Activated naive CD4-positive, alpha-beta T cell treated with anti-CD3 and anti-CD28 coated beads, Interleukin-2, amount 50 U/mL, for 24 hours (primary cell): ENCODE measurements around the gene APEX2.

ENCODE experiments used
- H3K27ac Mint-ChIP-seq: one replicate; pipeline ENCODE4 v1.8.0; 2021; ENCODE audit warnings: mild to moderate bottlenecking, mixed read lengths
- H3K27me3 Mint-ChIP-seq: one replicate; pipeline ENCODE4 v1.8.0; 2021; ENCODE audit warnings: mixed read lengths
- H3K36me3 Mint-ChIP-seq: one replicate; pipeline ENCODE4 v1.8.0; 2021; ENCODE audit warnings: mixed read lengths
- H3K4me1 Mint-ChIP-seq: one replicate; pipeline ENCODE4 v1.8.0; 2021; ENCODE audit warnings: mixed read lengths
- H3K4me3 Mint-ChIP-seq: one replicate; pipeline ENCODE4 v1.8.0; 2021; ENCODE audit warnings: mild to moderate bottlenecking, mixed read lengths
- H3K9me3 Mint-ChIP-seq: one replicate; pipeline ENCODE4 v1.8.0; 2021; ENCODE audit warnings: mixed read lengths

APEX2 gene

DNA sequence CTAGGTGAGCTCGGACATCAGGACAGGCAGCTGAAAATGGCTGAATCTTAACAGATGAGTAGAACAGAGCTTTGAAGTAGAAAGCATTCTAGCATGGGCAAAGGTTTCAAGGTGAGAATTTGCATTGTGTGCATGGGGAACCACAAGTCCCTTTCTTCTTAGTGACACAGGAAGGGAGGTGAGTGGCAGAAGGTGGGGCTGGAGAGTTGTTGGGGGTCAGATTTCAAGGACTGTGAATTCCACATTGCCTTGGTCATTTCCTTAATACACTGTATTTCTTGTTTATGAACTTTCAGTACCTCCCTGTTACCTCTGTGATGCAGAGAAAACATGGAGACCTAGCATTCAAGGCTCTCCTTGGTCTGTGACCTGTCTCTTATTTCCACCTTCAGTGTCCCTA, 4.1 kb downstream of the APEX2 start:
- Mint-ChIP-seq H3K27me3 (no peaks in the 10 kb centered on the region), H3K4me1 (peaks cover 43% of the 10 kb centered on the region), H3K36me3 (peaks cover 14% of the 10 kb centered on the region), H3K4me3 (no peak overlapping the region), H3K9me3 (no peaks in the 10 kb centered on the region), H3K27ac (no peak overlapping the region)

GRCh38 chrX:55005256-55005655, 5.1 kb downstream of the APEX2 start:
- Mint-ChIP-seq H3K36me3 (peaks cover 14% of the 10 kb centered on the region), H3K27me3 (no peaks in the 10 kb centered on the region), H3K9me3 (no peaks in the 10 kb centered on the region), H3K27ac (no peak overlapping the region), H3K4me1 (peaks cover 43% of the 10 kb centered on the region), H3K4me3 (no peak overlapping the region)

GRCh38 chrX:55006827-55007621, 6.9 kb downstream of the APEX2 start:
- H3K4me3 Mint-ChIP-seq = no peak overlapping the region
- H3K27ac Mint-ChIP-seq = no peak overlapping the region
- H3K9me3 Mint-ChIP-seq = no peaks in the 10 kb centered on the region
- H3K27me3 Mint-ChIP-seq = no peaks in the 10 kb centered on the region
- peaks cover 14% of the 10 kb centered on the region for H3K36me3 Mint-ChIP-seq
- H3K4me1 Mint-ChIP-seq = peaks cover 30% of the 10 kb centered on the region

DNA sequence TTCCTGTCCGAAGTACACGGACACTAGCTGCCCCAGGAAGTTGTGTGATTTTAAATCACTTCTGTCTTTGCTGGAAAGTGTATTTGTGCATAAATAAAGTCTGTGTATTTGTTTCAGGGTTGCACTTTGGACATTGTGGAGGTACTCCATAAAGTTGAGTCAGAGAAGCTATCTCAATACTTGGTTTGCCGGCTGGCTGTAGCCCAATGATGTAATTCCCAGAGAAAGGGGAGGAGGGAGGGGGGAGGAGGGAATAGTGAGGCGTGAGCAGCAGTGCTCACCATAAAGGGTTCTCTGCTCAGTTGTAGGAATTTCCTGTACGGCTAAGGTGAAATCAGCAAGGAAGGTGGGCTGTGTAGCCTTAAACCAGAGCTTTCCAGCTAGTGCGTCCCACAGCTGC, 7.5 kb downstream of the APEX2 start:
- H3K9me3 Mint-ChIP-seq = no peaks in the 10 kb centered on the region
- H3K4me1 Mint-ChIP-seq = peaks cover 24% of the 10 kb centered on the region
- no peak overlapping the region for H3K4me3 Mint-ChIP-seq
- H3K27me3 Mint-ChIP-seq = no peaks in the 10 kb centered on the region
- no peak overlapping the region for H3K27ac Mint-ChIP-seq
- H3K36me3 Mint-ChIP-seq = peaks cover 14% of the 10 kb centered on the region

GRCh38 chrX:55008571-55009358, 8.6 kb downstream of the APEX2 start:
- Mint-ChIP-seq H3K27ac (no peak overlapping the region), H3K4me1 (peaks cover 15% of the 10 kb centered on the region), H3K4me3 (no peak overlapping the region), H3K36me3 (peaks cover 11% of the 10 kb centered on the region), H3K27me3 (no peaks in the 10 kb centered on the region), H3K9me3 (no peaks in the 10 kb centered on the region)

DNA sequence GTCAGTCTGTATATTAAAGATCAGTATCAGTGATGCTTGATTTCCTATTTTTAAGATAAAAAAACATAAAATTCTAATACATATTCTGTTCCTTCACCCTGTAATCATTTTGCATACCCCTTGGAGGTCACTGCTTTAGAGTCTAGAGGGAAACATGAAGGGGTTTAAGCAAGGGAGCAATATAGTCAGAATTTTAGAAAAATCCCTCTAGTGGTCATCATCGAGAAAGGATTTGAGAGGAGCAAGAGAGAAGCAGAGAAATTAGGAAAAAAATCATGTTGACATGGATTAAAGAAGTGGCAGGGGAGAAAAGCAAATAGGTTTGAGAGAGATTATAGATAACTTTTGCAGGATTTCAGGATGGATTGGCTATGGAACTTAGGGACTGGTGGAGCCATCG, 11.1 kb downstream of the APEX2 start:
- Mint-ChIP-seq H3K4me3 (no peak overlapping the region), H3K9me3 (no peaks in the 10 kb centered on the region), H3K4me1 (peaks cover 4% of the 10 kb centered on the region)

DNA sequence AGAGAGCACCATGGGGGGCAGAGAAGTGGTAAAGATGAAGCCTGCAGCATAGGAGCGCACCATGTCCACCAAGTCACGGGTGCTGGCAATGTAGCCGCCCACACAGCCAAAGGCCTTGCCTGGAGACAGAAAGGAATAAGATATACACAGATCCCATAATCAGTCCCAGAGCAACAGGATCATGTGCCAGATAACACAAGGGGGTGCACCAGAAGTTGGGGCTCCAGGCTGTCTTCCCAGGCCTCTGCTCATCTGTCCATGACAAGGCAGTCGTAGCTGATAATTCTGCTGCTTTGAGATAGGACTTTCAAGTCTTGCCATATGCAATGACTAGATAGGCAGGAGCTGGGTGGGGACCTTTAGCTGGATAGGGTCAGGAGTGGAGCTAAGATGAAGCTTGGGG, 14.7 kb downstream of the APEX2 start:
- no peaks in the 10 kb centered on the region for H3K36me3 Mint-ChIP-seq
- H3K4me3 Mint-ChIP-seq = no peak overlapping the region
- no peak overlapping the region for H3K27ac Mint-ChIP-seq
- H3K27me3 Mint-ChIP-seq = no peaks in the 10 kb centered on the region
- H3K4me1 Mint-ChIP-seq = no peaks in the 10 kb centered on the region
- no peaks in the 10 kb centered on the region for H3K9me3 Mint-ChIP-seq

More for the DNA sequence above, 11.1 kb downstream of the APEX2 start:
- Mint-ChIP-seq H3K27ac (no peak overlapping the region), H3K36me3 (peaks cover 2% of the 10 kb centered on the region), H3K27me3 (no peaks in the 10 kb centered on the region)

DNA sequence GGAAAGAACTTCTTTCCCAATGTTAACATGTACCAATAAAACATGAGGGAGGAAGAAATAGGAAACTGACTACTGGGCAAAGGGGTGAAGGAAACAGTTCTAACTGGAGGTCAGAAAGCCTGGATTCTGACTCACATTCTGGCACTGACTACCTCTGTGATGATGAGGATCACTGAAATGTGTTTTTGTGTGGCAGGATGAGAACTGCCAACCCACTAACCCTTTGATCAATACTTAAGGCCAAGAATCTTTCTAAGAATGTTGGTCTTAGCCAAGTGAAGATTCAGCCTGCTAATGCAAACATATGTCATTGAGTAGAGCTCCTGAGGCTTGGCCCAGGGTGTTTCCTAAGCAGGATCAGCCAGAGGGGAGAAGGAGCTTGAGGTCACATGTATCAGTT, 26.0 kb downstream of the APEX2 start:
- Mint-ChIP-seq H3K27me3 (no peaks in the 10 kb centered on the region), H3K4me1 (peaks cover 10% of the 10 kb centered on the region), H3K36me3 (peaks cover 6% of the 10 kb centered on the region), H3K4me3 (no peak overlapping the region), H3K27ac (no peak overlapping the region), H3K9me3 (no peaks in the 10 kb centered on the region)

DNA sequence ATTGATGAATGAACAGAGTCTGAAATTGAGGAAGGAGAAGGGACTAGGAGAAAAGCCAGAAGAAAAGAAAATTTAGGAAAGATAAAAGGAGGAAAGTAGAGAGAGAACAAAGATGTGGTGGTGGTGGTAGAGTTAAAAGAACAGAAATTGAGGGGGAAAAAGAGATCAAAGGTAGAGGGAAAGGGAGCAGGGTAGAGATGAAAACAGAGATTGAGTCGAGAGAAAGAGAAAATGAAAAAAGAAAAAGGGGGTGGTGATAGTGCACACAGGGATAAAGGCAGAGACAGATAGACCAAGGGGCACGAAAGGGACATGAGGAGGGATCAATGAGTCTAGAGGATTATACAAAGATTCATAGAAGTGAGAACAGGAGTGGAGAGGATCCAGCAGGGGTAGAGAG, 26.7 kb downstream of the APEX2 start:
- Mint-ChIP-seq H3K4me3 (no peak overlapping the region), H3K27ac (no peak overlapping the region), H3K4me1 (peaks cover 10% of the 10 kb centered on the region), H3K36me3 (peaks cover 3% of the 10 kb centered on the region), H3K9me3 (no peaks in the 10 kb centered on the region), H3K27me3 (no peaks in the 10 kb centered on the region)

- peaks cover 10% of the 10 kb centered on the region for H3K4me1 Mint-ChIP-seq
- no peak overlapping the region for H3K27ac Mint-ChIP-seq
- no peaks in the 10 kb centered on the region for H3K27me3 Mint-ChIP-seq
- no peak overlapping the region for H3K4me3 Mint-ChIP-seq
- peaks cover 3% of the 10 kb centered on the region for H3K36me3 Mint-ChIP-seq
- H3K9me3 Mint-ChIP-seq = no peaks in the 10 kb centered on the region
Measured at GRCh38 chrX:55028040-55028439, 27.9 kb downstream of the APEX2 start.

GRCh38 chrX:55028611-55029010, 28.4 kb downstream of the APEX2 start:
- H3K4me3 Mint-ChIP-seq = no peak overlapping the region
- no peak overlapping the region for H3K27ac Mint-ChIP-seq
- peaks cover 10% of the 10 kb centered on the region for H3K4me1 Mint-ChIP-seq
- no peaks in the 10 kb centered on the region for H3K27me3 Mint-ChIP-seq
- peaks cover 3% of the 10 kb centered on the region for H3K36me3 Mint-ChIP-seq
- H3K9me3 Mint-ChIP-seq = no peaks in the 10 kb centered on the region

GRCh38 chrX:55029291-55029690, 29.1 kb downstream of the APEX2 start:
- Mint-ChIP-seq H3K27me3 (no peaks in the 10 kb centered on the region), H3K27ac (no peak overlapping the region), H3K36me3 (peaks cover 3% of the 10 kb centered on the region), H3K9me3 (no peaks in the 10 kb centered on the region), H3K4me1 (peaks cover 10% of the 10 kb centered on the region), H3K4me3 (no peak overlapping the region)

GRCh38 chrX:55030271-55031205, 30.4 kb downstream of the APEX2 start, which contains the start of gene ALAS2:
Gene ALAS2, minus strand, starts transcription at chrX:55030977. Its CDS starts 4,977 bp downstream, at chrX:55026000.
- Mint-ChIP-seq H3K36me3 (peaks cover 3% of the 10 kb centered on the region), H3K9me3 (no peaks in the 10 kb centered on the region), H3K27me3 (no peaks in the 10 kb centered on the region), H3K27ac (peak within 1 kb of the TSS; percentile 18), H3K4me1 (peaks cover 10% of the 10 kb centered on the region), H3K4me3 (no peak within 1 kb of the TSS)

DNA sequence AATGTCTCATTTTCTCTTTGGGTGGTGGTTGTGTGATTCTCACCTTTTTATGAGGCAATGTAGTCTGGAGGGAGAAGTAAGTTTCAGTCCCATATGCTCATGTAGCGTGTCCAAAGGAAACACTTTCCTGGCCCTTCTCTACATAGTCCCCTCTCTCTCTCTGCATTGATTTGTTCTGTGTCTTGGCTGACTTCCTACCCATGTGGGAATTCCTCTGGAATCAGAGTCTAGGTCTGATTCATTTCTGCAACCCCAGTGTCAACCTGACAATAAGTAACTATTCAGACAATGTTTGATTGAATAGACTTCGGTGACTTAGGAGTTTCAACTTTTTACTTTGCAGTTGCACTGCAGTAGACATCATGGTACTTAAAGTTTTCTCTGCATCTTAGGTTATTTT, 33.3 kb downstream of the APEX2 start:
- H3K27ac Mint-ChIP-seq = no peak overlapping the region
- no peak overlapping the region for H3K4me3 Mint-ChIP-seq
- no peaks in the 10 kb centered on the region for H3K27me3 Mint-ChIP-seq
- H3K9me3 Mint-ChIP-seq = no peaks in the 10 kb centered on the region
- peaks cover 3% of the 10 kb centered on the region for H3K36me3 Mint-ChIP-seq
- H3K4me1 Mint-ChIP-seq = no peaks in the 10 kb centered on the region

DNA sequence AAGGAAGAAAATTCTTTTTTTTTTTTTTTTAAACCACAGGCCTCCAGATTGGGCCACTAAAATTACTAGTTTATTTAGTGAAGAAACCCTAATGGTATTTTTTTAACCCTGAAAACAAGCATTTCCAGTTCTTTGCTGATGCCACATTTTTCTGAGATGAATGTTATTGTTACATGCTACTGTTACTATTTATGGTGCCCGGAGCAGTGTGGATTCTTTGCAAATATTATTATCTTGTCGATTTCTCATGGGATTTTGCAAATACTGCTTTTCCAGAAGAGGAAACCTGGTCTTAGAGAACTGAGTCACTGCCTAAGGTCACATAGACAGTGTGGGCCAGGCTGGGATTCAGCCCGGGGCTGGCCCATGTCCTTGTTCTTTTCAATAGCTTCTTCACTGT, 39.3 kb downstream of the APEX2 start:
- no peaks in the 10 kb centered on the region for H3K9me3 Mint-ChIP-seq
- no peak overlapping the region for H3K4me3 Mint-ChIP-seq
- H3K4me1 Mint-ChIP-seq = no peaks in the 10 kb centered on the region
- no peak overlapping the region for H3K27ac Mint-ChIP-seq
- H3K27me3 Mint-ChIP-seq = no peaks in the 10 kb centered on the region
- no peaks in the 10 kb centered on the region for H3K36me3 Mint-ChIP-seq
